Stimulated activated CD4-positive, alpha-beta T cell treated with anti-CD3 and anti-CD28 coated beads, Interleukin-15, amount 100 ng/mL, for 1 hour (primary cell): ENCODE data around the gene RIMBP2.

Experiments
- DNase-seq, 2 donors: peaks; one replicate each; pipeline ENCODE4 v3.0.0-alpha.2; 2020; ENCODE audit warnings: low read depth in 1 of 2, low spot score in 1 of 2

RIMBP2 gene

DNA sequence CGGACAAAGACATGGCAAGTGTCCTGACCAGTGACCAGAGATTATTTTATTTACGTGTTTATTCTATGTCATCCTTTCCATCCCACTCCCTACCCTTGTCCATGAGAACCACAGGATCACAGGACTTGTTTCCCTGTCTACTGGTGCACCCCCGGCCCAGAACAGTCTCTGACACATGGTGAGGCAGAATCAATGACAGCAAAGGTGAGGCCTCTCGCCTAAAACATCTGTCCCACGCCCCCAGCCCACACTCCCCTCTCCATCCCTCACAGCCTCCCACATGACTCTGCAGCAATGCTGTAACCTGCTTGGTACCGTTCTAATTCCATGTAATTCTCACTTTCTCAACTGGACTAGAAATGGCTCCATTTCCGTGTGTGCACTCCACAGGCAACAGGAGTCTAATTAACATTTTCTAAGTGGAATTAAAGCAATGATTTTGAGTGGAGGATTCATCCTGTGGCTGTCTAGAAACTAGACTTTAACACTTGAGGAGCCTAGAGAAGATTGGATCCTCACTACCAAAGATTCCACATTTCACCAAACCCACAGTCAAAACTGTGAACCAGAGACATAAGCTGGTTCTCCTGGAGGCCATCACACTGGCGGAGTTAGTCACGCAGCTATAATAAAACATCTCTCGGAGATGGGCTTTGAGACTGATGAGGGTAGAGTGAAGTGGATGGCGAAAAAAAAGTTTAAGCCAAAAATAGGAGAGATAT is 228.3 kb downstream of the RIMBP2 start:
- no peak for DNase-seq

- DNase-seq = no peak
Measured at GRCh38 chr12:130486891-130487416, 229.1 kb downstream of the RIMBP2 start.

- no peak for DNase-seq
Measured at GRCh38 chr12:130486146-130486435, 230.0 kb downstream of the RIMBP2 start.

GRCh38 chr12:130485291-130486145 is 230.6 kb downstream of the RIMBP2 start:
- no peak for DNase-seq

DNA sequence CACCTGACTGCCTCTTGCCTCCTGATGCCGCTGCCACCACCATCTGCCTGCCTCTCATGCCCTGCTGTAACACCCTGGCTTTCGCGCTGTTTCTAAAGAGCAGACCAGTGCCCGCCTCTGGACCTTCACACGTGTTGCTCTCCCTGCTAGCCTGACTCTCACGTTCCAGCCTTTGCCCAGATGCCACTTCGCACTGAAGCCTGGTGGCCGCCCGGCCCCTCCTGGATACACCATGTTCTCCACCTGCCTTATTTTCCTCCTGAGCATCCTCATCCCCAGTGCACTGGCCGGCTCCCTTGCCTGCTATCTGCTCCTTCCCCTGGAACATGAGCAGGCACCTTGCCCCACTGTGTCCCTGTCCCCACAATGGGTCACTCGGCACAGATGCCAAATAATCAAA is 231.9 kb downstream of the RIMBP2 start:
- no peak for DNase-seq

DNA sequence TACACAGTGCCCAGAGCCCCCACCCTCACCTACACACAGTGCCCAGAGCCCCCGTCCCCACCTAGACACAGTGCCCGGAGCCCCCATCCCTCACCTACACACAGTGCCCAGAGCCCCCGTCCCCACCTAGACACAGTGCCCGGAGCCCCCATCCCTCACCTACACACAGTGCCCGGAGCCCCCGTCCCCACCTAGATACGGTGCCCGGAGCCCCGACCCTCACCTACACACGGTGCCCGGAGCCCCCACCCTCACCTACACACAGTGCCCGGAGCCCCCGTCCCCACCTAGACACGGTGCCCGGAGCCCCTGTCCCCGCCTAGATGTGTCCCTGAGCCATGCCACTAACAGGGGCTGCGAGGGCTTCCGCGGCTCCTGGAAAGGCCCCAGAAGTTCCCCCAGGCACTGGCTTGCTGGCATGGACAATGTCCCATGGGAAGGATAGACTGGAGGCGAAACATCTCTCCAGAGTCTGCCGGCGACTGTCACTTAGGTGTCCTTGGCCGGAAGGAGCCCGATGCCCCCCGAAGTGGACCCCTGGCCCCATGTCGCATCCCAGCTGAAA is 232.4 kb downstream of the RIMBP2 start:
- DNase-seq = no peak

DNA sequence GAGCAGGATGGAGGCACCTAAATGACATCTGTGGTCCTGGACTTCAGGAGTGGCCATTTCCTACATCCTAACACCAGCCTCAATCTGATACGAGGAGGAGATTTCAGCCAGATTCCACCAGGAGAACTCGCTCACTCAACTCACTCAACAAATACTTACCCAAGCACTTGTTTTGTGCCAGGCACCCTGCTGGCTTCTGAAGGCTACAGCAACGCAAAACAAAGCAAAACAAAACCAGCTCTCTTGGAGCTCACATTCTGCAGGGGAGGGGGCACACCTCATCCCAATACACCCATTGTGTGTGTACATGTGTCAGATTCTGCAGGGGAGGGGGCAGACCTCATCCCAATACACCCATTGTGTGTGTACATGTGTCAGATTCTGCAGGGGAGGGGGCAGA is 233.7 kb downstream of the RIMBP2 start:
- no peak for DNase-seq

DNA sequence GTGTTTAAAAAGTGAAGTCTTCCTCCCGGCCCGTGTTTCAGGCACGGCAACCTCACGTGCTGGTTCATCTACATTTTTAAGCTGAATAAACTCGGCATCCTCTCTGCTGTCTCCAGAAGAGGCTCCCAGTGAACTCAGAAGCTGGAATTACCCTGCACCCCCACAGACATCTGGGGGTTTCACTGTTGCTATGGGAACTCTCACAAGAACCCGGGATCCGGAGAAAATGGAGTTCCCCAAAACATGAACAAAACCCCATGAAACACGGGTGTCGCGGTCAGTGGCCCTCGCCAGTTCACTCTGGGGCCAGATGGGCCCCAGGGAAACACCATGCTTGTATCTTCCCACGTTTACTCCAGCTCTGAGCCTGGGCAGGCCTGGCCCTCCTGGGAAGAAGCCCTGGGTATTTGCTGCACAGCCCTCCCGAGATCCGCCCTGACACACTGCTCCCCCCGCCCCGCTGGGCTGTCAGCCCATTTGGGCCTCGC is 234.7 kb downstream of the RIMBP2 start:
- no peak for DNase-seq

DNA sequence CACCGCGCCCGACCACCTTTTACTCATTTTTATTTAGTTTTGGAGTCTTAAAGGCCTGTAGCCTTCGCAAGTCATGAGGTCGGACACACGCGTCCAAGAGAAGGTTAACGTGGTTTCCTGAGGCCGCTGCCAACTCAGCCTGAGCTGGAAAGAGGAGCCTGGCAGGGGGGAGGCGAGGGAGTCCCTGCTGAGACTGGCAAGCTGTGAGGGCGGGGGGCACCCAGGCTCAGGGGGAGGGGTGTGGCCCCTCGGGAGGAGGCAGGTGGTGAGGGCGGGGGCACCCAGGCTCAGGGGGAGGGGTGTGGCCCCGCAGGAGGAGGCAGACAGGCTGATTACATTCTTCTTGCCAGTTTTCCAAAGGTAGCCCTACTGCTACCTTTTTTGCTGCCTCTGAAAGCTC is 235.2 kb downstream of the RIMBP2 start:
- DNase-seq = no peak

- no peak for DNase-seq
Measured at GRCh38 chr12:130480231-130480630, 235.9 kb downstream of the RIMBP2 start.

DNA sequence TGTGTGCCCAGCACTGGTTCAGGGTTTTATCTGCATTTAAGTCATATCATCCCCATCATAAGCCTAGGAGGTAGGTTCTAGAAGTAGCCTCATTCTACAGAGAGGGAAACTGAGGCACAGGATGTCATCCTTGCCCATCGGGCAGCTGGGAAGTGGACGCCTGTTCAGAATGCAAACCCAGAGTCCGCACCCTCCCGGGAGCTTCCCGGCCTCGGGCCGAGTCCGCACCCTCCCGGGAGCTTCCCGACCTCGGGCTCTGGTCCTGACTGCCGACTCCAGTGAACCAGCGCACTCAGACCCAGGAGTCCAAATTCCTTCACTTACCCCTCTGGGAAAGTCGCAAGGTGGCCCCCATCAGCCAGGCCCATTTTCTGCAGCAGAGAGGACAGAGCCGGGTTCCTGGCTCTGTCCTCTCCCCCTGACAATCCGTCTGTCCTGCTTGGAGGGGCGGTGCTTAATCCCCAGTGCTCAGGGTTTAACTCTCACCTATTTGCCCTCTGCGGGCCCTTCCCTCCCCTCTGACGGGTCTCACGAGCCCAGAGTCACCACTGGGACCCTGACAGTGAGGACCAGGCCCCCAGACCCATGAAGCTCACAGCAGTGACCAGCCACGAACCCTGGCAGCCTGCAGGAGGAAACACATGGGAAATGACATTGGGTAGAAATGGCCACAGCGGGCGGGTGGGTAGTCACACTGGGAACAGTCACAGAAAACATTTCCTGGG is 236.5 kb downstream of the RIMBP2 start:
- no peak for DNase-seq

GRCh38 chr12:130478786-130479185 is 237.3 kb downstream of the RIMBP2 start:
- no peak for DNase-seq

- DNase-seq = no peak
Measured at GRCh38 chr12:130477701-130478100, 238.4 kb downstream of the RIMBP2 start.

- no peak for DNase-seq
Measured at GRCh38 chr12:130477266-130477665, 238.8 kb downstream of the RIMBP2 start.

GRCh38 chr12:130476451-130477135 is 239.5 kb downstream of the RIMBP2 start:
- no peak for DNase-seq

GRCh38 chr12:130474599-130475269 is 241.4 kb downstream of the RIMBP2 start:
- DNase-seq = no peak

GRCh38 chr12:130473266-130473665 is 242.8 kb downstream of the RIMBP2 start:
- DNase-seq = no peak

GRCh38 chr12:130470969-130471368 is 245.1 kb downstream of the RIMBP2 start:
- no peak for DNase-seq

- no peak for DNase-seq
Measured at GRCh38 chr12:130469552-130469951, 246.5 kb downstream of the RIMBP2 start.

DNA sequence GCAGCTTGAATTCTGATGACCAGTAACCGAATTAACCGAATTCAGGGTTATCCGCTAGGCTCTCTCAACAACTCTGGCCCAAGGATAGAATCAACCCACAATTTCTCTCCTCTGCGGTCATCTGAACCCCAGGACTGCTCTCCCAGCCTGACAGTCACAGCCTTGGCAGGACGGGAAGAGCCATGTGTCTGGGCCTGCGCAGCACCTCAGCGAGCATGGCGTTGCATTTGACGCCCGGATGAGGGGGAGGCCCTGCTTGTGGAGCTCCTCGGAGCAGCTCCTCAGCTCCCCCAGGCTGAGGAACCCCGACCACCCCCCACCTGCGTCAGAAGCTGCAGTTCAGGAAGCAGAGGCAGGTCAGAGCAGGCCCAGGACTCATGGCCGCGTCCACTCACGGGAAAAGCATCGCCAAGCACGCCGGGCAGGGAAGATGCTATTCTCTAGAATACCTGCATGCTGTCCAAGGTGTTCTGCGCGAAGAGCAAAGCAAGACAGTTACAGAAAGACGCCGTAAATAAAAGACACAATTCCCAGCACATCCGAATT is 247.3 kb downstream of the RIMBP2 start:
- no peak for DNase-seq
